NOMO-1 treated with DMSO at 0.1 percent for 48 hours (cell line): Measurements from ENCODE around the gene CHST11.

Experiments
- DNase-seq: peaks from one replicate; lab custom pipeline; 2025; ENCODE audit not compliant: unreplicated experiment; lab: John Stamatoyannopoulos, UW

The CHST11 gene

DNA sequence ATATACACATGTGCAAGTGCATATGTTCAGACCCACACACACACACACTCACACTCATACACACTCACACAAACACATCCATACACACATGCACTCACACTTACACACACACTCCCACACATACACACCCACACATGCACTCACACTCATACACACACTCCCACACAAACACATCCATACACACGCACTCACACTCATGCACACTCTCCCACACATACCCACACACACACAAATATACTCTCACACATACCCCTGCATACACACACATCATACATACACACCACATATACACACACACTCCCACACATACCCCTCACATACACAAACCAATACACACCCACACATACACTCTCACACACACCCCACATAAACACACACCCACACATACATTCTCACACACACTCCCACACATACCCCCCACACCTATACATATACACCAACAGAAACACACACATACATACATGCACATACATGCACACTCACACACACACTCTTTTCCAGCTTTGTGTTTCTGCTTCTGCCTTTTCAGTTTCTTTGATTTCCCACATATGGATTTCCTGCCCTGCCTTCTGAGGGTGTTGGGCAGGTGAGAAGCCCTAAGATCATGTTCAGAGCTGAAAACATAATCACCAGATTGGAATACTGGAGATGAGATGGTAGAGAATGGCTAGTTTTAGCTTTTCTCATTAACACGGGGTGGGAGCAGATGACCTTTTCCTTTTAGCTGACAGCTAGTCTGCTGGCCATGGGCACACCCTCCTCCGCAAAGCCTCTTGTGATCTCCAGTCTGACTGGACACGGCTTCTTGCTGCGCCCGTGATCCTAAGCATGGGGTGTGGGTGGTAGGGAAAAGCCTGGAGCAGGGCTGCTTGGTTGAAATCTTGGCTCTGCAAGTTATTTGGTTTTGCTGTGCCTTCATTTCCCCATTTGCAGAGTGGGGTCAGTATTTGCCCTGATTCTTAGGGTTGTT, 214.0 kb downstream of the CHST11 start:
- no peak for DNase-seq

DNA sequence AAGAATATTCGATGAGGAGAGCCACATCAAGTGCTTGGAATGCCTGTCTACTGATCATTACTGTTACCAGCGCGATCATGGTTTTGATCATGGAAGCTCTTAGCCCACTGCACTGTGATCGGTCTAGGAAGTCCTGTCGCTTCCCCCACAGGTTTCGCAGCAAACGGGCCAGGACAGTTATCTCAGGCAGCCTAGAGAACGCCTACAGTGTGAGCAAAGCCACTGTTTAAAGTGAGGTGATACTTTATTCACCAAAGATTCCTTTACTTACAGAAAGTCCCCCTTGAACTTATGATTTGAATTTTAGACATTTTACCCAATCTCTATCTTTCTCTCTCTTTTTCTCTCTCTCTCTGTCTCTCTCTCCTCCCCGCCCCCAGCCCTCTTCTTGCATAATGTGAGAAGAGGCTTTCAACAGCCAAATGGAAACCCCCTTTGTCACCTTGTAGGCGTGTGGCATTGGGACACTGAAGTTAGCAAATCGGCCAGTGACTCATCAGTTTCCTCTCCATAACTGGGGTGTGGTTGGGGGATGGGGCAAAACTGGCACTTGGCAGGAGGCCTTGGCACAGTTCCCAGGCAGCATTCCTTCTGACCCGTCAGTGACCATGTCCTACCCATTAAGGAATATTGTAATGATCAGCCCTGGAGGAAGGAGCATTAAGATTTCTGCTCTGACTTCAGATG, 214.8 kb downstream of the CHST11 start:
- DNase-seq = peak; percentile 94

DNA sequence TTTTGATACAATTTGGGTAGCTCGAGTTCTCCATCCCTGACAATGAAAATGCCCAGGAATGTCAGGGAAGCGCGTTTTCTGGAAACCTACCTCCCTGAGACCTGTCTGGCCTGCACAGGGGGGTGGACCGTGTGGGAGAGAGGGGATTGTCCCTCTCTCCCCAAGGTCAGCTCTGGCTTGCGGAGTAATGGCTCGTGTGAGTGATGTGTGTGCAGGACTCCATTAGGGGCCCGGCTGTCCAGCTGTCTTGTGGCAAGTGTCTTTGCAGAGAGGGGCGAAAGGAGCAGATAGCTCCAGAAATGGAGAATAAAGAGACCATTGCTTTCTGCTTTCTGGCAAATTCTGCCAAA, 215.3 kb downstream of the CHST11 start:
- DNase-seq = no peak

DNA sequence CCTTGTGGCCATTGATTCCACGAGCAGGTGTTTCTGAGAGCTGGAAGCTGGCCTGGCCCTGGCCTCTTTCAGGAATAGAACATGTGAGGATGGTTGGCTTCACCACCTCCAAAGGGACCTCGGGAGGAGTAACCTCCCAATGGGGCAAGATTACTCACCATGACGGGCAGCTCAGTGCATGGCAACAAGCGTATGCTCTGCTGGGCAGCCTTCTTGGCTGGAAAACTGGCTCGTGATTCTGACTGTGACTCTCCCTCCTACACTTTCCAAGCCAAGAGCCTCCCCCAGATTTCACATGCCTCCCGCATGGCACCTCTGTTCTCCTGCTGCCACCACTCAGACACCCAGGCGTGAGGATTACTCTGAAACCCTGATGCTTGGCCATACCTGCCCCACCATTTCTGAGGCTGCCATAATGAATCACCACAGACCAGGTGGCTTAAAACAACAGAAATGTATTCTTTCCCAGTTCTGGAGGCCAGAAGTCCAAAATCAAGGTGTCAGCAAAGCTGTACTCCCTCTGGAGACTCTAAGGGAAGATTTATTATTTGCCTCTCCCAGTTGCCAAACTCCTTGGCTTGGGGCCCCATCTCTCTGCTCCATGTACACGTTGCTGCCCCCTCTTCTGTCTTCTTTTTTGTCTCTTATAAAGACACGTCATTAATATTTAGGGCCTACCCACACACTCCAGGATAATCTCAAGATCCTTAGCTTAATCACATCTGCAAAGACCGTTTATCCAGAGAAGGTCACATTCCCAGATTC, 215.9 kb downstream of the CHST11 start:
- no peak for DNase-seq

DNA sequence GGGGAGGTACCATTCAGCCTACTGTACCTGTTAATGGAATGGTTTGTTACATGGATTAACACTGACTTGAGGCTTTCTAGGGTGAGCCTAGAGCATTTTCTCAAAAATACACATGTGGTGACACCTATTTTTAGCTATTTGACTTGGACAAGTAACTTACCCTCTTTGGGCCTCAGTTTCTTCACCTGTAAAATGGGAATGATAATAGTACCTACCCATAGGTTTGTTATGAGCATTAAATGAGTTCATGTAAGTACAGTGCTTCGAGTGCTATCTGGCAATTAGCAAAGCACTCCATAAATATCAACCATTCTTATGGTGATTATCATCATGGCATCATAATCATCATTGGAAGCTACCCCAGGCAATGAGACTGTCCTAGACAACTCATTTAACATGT, 216.5 kb downstream of the CHST11 start:
- no peak for DNase-seq

DNA sequence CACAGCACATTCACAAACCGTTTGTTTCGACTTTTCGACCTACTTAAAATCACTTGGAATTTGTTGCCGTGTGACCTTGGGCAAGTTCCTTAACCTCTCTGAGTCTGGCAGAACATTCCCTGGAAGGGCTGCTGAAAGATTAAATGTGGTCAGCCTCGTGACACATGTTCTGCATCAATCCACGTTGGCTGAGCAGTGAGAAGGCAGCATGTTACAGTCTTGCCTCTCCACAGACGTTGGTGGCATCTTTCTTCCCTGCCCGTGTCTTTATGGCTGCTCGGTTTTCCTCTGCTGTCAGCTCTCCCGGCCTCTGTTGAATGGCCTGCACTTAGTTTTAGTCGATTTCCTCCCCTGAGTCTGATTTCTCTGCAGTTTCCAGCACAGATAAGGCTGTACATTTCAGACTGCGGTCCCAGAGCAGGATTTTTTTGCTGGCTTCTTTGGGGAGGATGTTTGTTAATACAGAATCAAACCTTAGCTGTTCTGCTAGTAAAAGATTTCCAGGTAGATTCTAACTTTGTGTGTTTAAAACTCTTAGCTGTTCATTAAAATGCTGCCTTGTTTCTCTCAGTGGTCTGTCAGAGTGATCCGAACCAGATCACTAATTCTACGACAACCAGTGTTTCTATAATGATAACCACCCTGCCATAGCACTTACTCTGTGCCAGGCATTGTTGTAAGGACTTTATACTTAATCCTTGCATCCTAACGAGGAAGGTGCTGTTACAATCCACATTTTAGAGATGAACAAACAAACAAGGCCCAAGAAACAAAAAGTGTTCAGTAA, 217.1 kb downstream of the CHST11 start:
- DNase-seq = no peak

DNA sequence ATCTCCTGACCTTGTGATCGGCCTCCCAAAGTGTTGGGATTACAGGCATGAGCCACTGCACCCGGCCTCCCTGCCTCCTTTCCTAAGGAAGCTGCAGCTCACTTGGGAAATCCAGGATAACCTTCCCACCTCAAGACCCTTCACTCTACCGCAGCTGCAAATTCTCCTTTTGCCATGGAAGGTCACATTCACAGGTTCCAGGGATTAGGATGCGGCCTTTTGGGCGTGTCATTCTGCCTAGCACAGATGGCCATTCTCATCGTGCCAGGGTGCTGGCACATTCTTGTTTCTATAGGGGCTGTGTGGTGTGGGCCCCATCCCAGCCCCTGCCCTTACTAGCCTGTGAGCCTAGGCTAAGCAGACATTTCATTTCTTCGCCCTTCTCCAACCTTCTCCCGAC, 219.9 kb downstream of the CHST11 start:
- DNase-seq = no peak

DNA sequence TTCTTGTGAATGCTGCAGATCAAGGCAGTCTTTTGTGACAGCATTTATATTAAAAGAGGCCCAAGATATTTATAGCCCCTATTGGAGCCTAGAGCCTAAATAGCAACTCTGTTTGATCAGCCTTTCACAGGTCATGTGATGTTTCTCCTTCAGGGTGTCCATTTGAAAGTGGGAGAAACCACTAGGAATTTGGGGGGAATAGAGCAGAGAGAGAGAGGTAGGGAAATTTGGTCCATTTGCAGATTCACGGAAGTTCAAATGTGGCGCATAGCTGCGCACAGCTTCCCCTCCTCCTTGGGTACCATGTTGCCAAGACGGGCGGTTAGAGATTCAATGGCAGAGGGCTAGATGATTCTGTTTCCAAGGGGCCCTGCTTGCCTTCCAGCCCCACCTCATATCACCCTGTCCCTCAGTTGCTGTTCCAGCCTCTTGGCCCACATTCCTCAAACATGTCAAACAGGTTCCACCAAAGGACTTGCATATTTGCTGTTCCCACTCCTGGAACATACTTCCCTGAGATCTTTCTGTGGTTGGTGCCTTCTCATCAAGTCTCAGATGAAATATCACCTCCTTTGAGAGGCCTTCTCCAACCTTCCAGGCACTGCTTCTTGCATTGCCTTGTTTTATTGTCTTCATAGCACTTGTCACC, 220.8 kb downstream of the CHST11 start:
- no peak for DNase-seq

DNA sequence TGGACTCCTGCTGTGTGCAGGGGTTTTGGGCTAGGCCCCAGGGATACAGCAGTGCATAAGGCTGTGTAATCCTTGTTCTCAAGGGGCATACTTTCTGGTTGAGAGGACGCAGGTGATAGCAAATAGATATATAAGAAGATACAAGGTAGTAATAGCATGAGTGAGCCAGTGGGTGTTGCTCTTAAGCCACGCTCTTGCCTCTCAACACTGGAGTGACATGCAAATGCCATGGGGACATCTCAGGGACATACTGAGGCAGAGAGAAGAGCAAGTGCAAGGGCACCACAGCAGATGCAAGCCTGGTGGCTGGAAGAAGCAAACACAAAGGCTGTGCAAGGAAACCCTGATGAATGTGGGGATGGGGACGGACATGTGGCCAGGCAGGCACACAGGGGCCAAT, 223.3 kb downstream of the CHST11 start:
- DNase-seq = peak; percentile 28

DNA sequence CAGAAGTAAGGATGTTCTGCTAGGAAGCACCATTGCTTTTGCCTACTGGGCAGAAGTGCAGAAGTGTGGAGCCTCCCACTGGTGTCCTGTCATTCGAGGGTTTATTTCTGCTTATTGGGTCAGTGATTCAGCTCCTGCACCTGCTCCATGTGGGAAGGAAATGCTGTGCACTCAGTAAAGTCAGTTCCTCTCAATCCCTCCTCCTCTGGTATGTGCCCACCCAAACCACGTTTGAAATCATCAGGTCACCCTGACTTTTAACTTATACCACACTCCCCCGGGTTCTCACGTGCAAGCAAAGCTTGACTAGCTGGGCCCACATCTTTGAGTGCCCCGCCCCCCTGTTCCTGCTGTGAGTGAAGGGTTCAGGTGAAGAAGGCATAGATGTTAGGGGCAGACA, 223.7 kb downstream of the CHST11 start:
- no peak for DNase-seq

DNA sequence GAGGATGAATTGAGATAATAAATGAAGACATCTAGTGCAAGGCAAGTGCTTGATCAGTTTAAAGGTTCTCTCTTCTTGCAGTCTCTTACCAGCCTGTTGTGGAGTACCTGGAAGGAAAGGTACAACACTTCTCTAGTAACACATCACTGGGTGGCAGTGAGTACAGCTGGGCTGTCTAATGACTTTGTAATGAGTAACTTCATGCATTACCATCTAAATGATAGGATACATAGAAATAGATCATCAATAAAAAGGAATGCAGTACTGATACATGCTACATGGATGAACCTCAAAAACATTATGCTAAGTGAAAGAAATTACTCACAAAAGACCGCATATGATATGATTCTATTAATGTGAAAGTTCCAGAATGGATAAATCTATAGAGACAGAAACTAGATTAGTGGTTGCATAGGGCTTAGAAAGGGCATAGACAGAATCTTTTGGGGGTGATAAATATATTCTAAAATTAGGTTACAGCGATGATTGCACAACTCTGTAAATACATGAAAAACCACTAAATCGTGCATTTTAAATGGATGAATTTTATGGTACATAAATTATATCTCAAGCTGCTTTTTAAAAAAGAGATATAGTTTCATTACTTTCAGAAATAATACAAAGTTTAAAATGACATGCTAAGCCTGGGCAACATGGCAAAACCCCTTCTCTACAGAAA, 224.4 kb downstream of the CHST11 start:
- no peak for DNase-seq

DNA sequence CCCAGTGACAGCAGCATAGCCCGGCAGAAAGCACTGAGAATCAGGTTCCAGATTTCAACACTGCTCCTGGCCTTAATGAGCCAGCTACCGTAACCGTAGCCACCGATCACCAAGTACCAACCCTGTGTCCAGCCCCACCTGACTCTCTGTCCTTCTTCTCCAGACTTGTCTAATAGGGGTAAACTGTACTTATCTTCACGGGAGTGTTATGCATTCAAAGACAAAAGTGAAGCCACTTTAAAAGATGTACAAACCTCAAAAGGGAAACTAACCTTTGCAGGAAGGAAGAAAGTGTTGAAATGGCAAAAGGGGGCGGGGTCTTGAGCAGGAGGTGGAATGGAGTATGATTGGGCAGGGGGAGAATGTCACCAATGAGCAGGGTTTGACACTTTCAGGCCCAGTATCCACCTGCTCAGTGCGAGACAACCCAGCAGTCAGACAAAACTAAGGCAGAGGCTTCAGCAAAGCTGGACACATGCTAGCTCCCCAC, 226.1 kb downstream of the CHST11 start:
- peak; percentile 74 for DNase-seq

DNA sequence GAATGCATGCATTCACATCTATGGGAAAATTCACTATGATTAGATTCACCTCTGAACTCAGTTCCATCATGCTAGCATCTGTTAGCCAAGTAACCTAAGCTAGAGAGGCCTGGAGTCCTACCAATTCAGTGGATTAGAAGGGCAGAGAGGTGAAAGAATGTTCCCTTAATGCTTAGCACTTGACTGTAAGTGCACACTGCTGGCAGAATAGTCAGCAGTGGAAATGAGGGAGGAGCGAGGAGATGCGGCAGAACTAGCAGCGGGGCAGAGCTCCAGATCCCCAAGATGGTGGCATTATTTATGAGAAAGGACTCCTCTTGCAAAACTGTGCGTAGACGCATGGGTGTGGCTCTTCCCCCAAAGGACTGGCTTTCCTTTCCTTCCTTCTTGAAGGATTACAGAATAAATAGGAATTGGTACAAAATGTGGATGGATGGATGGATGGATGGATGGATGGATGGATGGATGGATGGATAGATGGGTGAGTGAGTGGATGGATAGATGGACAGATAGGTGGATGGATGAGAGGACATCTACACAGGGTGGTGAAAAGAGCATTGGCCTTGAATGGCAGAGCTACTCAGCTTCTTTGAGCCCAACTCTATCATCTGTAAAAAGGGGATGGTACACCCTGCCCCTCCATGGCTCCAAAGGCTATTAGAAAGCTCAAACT, 227.2 kb downstream of the CHST11 start:
- DNase-seq = no peak

DNA sequence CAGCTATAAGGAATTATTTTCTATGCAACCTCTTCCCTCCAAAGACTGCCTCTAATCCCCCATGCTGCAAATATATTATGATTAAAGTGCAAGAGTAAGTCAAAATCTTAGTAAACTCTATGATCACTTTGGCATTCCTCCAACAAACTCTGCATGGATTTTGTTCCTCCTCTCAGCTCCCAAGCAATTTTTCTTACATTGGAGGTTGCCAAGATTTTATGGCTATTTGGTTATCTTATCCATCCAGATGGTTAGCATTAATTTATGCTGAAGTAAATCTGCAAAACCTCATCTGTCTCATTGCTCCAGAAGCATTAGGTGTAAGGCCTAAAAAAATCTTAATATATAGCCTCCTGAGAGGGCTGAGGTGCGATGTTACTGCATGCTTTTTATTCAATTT, 228.1 kb downstream of the CHST11 start:
- DNase-seq = no peak

DNA sequence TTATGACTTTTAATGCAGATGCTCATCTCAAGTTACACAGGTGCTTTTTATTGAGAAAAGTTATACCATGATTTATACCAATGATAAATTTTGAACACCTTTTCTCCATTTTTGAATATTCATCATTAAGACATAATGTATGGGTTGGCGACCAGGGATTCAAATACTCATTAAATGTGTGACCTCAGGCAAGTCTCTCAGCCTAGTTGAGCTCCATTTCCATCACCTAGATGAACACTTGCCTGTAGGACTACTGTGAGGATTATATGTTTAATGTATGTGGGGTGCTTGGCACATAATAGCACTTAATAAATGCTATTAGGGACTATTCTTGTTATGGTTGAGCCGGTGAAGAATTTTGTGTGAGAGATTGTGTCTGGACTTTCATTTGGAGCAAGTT, 228.6 kb downstream of the CHST11 start:
- DNase-seq = no peak

DNA sequence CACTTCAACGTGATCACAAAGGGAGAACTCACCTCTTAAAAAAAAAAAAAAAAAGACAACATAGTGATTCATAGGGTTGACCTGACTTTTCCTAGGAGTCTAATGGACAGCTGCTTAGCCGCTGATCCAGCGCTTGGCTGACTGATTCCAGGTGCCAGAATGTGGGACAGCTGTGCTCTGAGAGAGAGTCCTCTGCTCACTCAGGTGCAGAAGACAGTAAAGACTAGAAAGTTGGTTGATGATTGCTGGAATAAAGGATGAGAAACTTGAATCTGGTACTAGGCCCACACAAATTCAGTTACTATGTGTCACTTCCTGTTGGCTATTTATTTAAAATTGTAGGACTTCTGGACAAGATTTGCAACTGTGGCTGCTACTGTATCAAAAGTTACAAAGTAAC, 229.4 kb downstream of the CHST11 start:
- no peak for DNase-seq

DNA sequence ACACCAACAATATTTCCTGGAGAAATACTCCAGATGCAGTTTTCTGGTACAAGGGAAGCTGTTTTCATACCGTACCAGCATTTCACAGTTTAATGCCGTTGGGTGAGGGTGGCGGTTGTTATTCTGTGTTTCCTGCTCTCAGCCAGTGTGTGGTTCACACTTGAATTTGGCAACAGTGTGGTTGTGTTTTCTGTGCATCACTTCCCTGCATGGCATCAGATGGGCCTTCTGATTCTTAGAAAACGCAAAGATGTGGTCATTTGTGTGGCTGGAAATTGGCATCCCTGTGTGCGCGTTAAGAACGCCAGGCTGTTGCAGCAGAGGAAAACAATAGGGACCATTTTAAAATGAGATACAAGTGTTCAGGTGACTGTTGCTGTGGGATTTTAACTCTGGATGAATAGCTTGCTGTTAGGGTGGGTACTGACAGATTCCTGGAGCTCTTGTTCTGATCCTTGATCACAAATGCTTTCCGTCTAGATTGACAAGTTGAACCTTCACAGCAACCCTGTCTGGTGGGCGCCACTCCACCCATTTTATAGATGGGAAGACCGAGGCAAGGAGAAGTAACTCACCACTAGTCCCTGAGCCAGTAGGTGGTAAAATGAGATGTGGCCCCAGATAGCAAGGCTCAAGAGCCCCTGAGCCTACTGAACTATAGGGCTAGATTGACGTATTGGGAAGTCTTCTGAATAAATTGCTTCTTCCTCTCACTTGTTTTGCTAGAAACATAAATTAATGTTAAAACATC, 231.2 kb downstream of the CHST11 start:
- peak; percentile 63 for DNase-seq

DNA sequence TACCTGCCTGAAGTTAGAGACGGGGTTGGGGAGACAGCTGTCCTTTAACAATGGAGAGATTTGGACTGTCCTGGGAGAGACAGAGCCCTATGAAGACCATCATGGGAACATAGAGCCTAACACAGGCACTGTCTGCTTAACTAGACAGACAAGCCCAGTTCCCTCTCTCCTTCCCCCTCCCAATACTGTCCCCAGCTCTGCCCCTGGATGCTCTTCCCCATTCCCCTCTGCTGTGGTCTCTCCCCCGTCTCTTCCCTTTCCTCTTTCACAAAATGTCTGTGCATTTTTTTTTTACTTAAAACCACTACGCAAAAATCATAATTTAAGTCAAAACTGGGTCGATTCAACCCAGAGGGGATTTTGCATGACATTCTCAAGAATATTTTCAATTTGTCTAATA, 232.9 kb downstream of the CHST11 start:
- no peak for DNase-seq
